ENCODE results near the gene SNX21.

SNX21 gene

DNA sequence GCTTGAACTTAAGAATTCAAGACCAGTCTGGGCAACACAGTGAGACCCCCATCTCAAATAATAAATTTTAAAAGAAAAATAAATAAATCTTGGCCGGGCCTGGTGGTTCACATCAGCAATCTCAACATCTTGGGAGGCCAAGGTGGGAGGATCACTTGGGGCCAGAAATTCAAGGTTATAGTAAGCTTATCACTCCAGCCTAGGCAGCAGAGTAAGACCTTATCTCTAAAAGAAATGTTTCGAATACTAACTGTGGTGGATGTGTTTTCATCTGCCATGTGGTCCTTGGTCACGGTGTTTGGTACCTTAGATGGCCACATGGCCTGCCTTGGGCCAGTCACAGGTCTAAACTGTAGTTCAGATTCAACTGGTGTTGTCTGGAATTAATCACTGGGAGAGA is 15.4 kb upstream of the SNX21 start:
- Histone ChIP-seq H2BK12ac (ENCODE audit: low read length) (no peak overlapping the region), H2BK15ac (ENCODE audit: low read length) (no peak overlapping the region), H3K4ac (ENCODE audit: low read length) (no peak overlapping the region), H3K27me3 (ENCODE audit: control insufficient read depth in 3 of 3, insufficient read depth in 3 of 3, low read depth in 1 of 3, low read length in 3 of 3) (peaks cover 0 to 12% (median 0%) of the 10 kb centered on the region in 3 experiments), H3K27ac (replicated peaks; ENCODE audit: low read length) (no peak overlapping the region), H3K9me3 (replicated peaks in 1 of 2; ENCODE audit: control insufficient read depth in 2 of 2, insufficient read depth in 1 of 2, low read depth in 1 of 2, low read length in 2 of 2) (no peaks in the 10 kb centered on the region), H3K36me3 (replicated peaks in 1 of 2; ENCODE audit: control insufficient read depth in 2 of 2, insufficient read depth in 2 of 2, low read length in 2 of 2) (peaks cover 27 to 42% of the 10 kb centered on the region in 2 donors), H2AK5ac (ENCODE audit: low read depth, low read length) (no peak overlapping the region), H3K23ac (ENCODE audit: low read depth, low read length, poor library complexity) (no peak overlapping the region), H3K4me3 (ENCODE audit: low read length in 2 of 2) (no peak overlapping the region), H4K8ac (ENCODE audit: low read depth, low read length) (no peak overlapping the region), H3K79me1 (ENCODE audit: low read depth, low read length) (peaks cover 3% of the 10 kb centered on the region), H3K18ac (ENCODE audit: low read length) (no peak overlapping the region), H3K4me1 (ENCODE audit: control insufficient read depth in 2 of 2, insufficient read depth in 1 of 2, low read depth in 1 of 2, low read length in 2 of 2) (peaks cover 3 to 8% of the 10 kb centered on the region in 2 donors), H2BK120ac (ENCODE audit: low read depth, low read length) (no peak overlapping the region), H3K4me2 (ENCODE audit: insufficient read depth, low read length, poor library complexity, severe bottlenecking) (no peak overlapping the region), H4K91ac (ENCODE audit: low read depth, low read length, poor library complexity) (no peak overlapping the region), H2BK5ac (ENCODE audit: low read length) (no peak overlapping the region), H3K14ac (ENCODE audit: low read length) (no peak overlapping the region), H2AFZ (ENCODE audit: low read length) (no peak overlapping the region), H3K9ac (ENCODE audit: low read depth, low read length, poor library complexity) (no peak overlapping the region)
- DNase-seq (ENCODE audit: low spot score) = no peak
- WGBS, 2 donors (ENCODE audit: extremely low coverage in 2 of 2, insufficient read length in 2 of 2, insufficient replicate concordance in 1 of 2) = no CpG with 5 or more reads among the region's 3 CpGs

DNA sequence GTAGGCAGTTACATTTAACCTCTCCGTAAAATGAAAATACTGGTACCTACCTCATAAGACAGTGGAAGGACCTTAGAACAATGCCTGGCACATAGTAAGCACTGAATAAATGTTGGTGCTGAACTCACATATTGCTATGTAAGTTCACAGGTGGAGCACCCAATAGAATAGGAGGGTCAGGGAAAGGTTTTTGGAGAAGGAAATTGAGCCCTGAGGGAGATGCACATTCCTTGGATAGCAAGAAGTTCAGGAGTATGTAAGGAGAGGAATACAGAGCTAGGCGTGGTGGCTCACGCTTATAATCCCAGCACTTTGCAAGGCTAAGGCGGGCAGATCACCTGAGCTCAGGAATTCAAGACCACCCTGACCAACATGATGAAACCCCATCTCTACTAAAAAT is 14.1 kb upstream of the SNX21 start:
- Histone ChIP-seq H4K8ac (ENCODE audit: low read depth, low read length) (no peak overlapping the region), H3K9me3 (replicated peaks in 1 of 2; ENCODE audit: control insufficient read depth in 2 of 2, insufficient read depth in 1 of 2, low read depth in 1 of 2, low read length in 2 of 2) (peaks cover 0 to 3% of the 10 kb centered on the region in 2 donors), H3K4me2 (ENCODE audit: insufficient read depth, low read length, poor library complexity, severe bottlenecking) (no peak overlapping the region), H3K27ac (replicated peaks; ENCODE audit: low read length) (no peak overlapping the region), H2BK120ac (ENCODE audit: low read depth, low read length) (no peak overlapping the region), H4K91ac (ENCODE audit: low read depth, low read length, poor library complexity) (no peak overlapping the region), H3K27me3 (ENCODE audit: control insufficient read depth in 3 of 3, insufficient read depth in 3 of 3, low read depth in 1 of 3, low read length in 3 of 3) (peaks cover 0 to 24% (median 3%) of the 10 kb centered on the region in 3 experiments), H3K14ac (ENCODE audit: low read length) (no peak overlapping the region), H2BK15ac (ENCODE audit: low read length) (no peak overlapping the region), H2BK5ac (ENCODE audit: low read length) (no peak overlapping the region), H3K9ac (ENCODE audit: low read depth, low read length, poor library complexity) (no peak overlapping the region), H3K4me3 (ENCODE audit: low read length in 2 of 2) (no peak overlapping the region), H2AFZ (ENCODE audit: low read length) (no peak overlapping the region), H3K23ac (ENCODE audit: low read depth, low read length, poor library complexity) (no peak overlapping the region), H3K18ac (ENCODE audit: low read length) (no peak overlapping the region), H3K79me1 (ENCODE audit: low read depth, low read length) (no peaks in the 10 kb centered on the region), H3K4ac (ENCODE audit: low read length) (no peak overlapping the region), H3K4me1 (ENCODE audit: control insufficient read depth in 2 of 2, insufficient read depth in 1 of 2, low read depth in 1 of 2, low read length in 2 of 2) (peaks cover 0 to 7% of the 10 kb centered on the region in 2 donors), H2BK12ac (ENCODE audit: low read length) (no peak overlapping the region), H3K36me3 (replicated peaks in 1 of 2; ENCODE audit: control insufficient read depth in 2 of 2, insufficient read depth in 2 of 2, low read length in 2 of 2) (peaks cover 20 to 30% of the 10 kb centered on the region in 2 donors), H2AK5ac (ENCODE audit: low read depth, low read length) (no peak overlapping the region)
- no peak for DNase-seq (ENCODE audit: low spot score)
- no CpG with 5 or more reads among the region's 4 CpGs for WGBS, 2 donors (ENCODE audit: extremely low coverage in 2 of 2, insufficient read length in 2 of 2, insufficient replicate concordance in 1 of 2)

DNA sequence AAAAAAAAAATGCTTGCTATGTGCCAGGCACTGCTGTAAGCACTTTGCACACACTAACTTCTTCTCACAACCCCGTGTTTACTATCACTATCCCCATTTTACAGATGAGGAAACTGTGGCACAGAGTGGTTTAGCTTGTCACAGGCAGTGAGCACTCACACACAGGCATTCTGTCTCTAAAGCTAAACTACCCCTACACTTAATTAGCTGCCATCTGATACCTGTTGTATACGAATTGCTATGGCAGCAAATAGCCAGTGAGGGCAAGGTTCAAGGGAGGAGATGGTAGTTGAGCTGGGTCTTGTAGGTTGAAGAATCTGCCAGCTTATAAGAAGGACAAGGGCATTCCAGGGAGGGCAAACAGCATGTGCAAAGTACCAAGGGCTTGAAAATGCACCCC is 11.7 kb upstream of the SNX21 start:
- no peak overlapping the region for H2BK120ac ChIP-seq (ENCODE audit: low read depth, low read length)
- H3K4me3 ChIP-seq (ENCODE audit: low read length in 2 of 2) = no peak overlapping the region
- no peak overlapping the region for H3K14ac ChIP-seq (ENCODE audit: low read length)
- H2BK15ac ChIP-seq (ENCODE audit: low read length) = no peak overlapping the region
- H3K9ac ChIP-seq (ENCODE audit: low read depth, low read length, poor library complexity) = no peak overlapping the region
- no CpG with 5 or more reads among the region's 2 CpGs for WGBS, 2 donors (ENCODE audit: extremely low coverage in 2 of 2, insufficient read length in 2 of 2, insufficient replicate concordance in 1 of 2)
- H3K27me3 ChIP-seq (ENCODE audit: control insufficient read depth in 3 of 3, insufficient read depth in 3 of 3, low read depth in 1 of 3, low read length in 3 of 3) = peaks cover 0 to 24% (median 3%) of the 10 kb centered on the region in 3 experiments
- H2BK12ac ChIP-seq (ENCODE audit: low read length) = no peak overlapping the region
- no peaks in the 10 kb centered on the region for H3K79me1 ChIP-seq (ENCODE audit: low read depth, low read length)
- H3K18ac ChIP-seq (ENCODE audit: low read length) = no peak overlapping the region
- peaks cover 5 to 8% of the 10 kb centered on the region in 2 donors for H3K36me3 ChIP-seq (replicated peaks in 1 of 2; ENCODE audit: control insufficient read depth in 2 of 2, insufficient read depth in 2 of 2, low read length in 2 of 2)
- no peak overlapping the region for H2AK5ac ChIP-seq (ENCODE audit: low read depth, low read length)
- no peak overlapping the region for H3K4ac ChIP-seq (ENCODE audit: low read length)
- DNase-seq (ENCODE audit: low spot score) = no peak
- peaks cover 0 to 3% of the 10 kb centered on the region in 2 donors for H3K9me3 ChIP-seq (replicated peaks in 1 of 2; ENCODE audit: control insufficient read depth in 2 of 2, insufficient read depth in 1 of 2, low read depth in 1 of 2, low read length in 2 of 2)
- peaks cover 8 to 11% of the 10 kb centered on the region in 2 donors for H3K4me1 ChIP-seq (ENCODE audit: control insufficient read depth in 2 of 2, insufficient read depth in 1 of 2, low read depth in 1 of 2, low read length in 2 of 2)
- H4K91ac ChIP-seq (ENCODE audit: low read depth, low read length, poor library complexity) = no peak overlapping the region
- no peak overlapping the region for H3K4me2 ChIP-seq (ENCODE audit: insufficient read depth, low read length, poor library complexity, severe bottlenecking)
- no peak overlapping the region for H2BK5ac ChIP-seq (ENCODE audit: low read length)
- no peak overlapping the region for H3K27ac ChIP-seq (replicated peaks; ENCODE audit: low read length)
- H4K8ac ChIP-seq (ENCODE audit: low read depth, low read length) = no peak overlapping the region
- H2AFZ ChIP-seq (ENCODE audit: low read length) = no peak overlapping the region
- H3K23ac ChIP-seq (ENCODE audit: low read depth, low read length, poor library complexity) = no peak overlapping the region

GRCh38 chr20:45822857-45823256 is 10.7 kb upstream of the SNX21 start:
- Histone ChIP-seq H3K4ac (ENCODE audit: low read length) (no peak overlapping the region), H3K18ac (ENCODE audit: low read length) (peak overlapping the region; percentile 63), H3K27ac (replicated peaks; ENCODE audit: low read length) (no peak overlapping the region), H3K14ac (ENCODE audit: low read length) (no peak overlapping the region), H2AFZ (ENCODE audit: low read length) (no peak overlapping the region), H2BK12ac (ENCODE audit: low read length) (no peak overlapping the region), H2BK120ac (ENCODE audit: low read depth, low read length) (no peak overlapping the region), H3K23ac (ENCODE audit: low read depth, low read length, poor library complexity) (peak overlapping the region; percentile 92), H3K36me3 (replicated peaks in 1 of 2; ENCODE audit: control insufficient read depth in 2 of 2, insufficient read depth in 2 of 2, low read length in 2 of 2) (no peaks in the 10 kb centered on the region), H4K8ac (ENCODE audit: low read depth, low read length) (no peak overlapping the region), H3K4me3 (ENCODE audit: low read length in 2 of 2) (no peak overlapping the region), H3K4me1 (ENCODE audit: control insufficient read depth in 2 of 2, insufficient read depth in 1 of 2, low read depth in 1 of 2, low read length in 2 of 2) (peaks cover 8 to 11% of the 10 kb centered on the region in 2 donors), H3K9me3 (replicated peaks in 1 of 2; ENCODE audit: control insufficient read depth in 2 of 2, insufficient read depth in 1 of 2, low read depth in 1 of 2, low read length in 2 of 2) (peaks cover 0 to 3% of the 10 kb centered on the region in 2 donors), H3K79me1 (ENCODE audit: low read depth, low read length) (no peaks in the 10 kb centered on the region), H3K4me2 (ENCODE audit: insufficient read depth, low read length, poor library complexity, severe bottlenecking) (no peak overlapping the region), H2AK5ac (ENCODE audit: low read depth, low read length) (no peak overlapping the region), H2BK15ac (ENCODE audit: low read length) (peak overlapping the region; percentile 84), H2BK5ac (ENCODE audit: low read length) (no peak overlapping the region), H4K91ac (ENCODE audit: low read depth, low read length, poor library complexity) (peak overlapping the region; percentile 50), H3K9ac (ENCODE audit: low read depth, low read length, poor library complexity) (no peak overlapping the region), H3K27me3 (ENCODE audit: control insufficient read depth in 3 of 3, insufficient read depth in 3 of 3, low read depth in 1 of 3, low read length in 3 of 3) (peaks cover 0 to 24% (median 3%) of the 10 kb centered on the region in 3 experiments)
- no CpG with 5 or more reads among the region's 24 CpGs for WGBS, 2 donors (ENCODE audit: extremely low coverage in 2 of 2, insufficient read length in 2 of 2, insufficient replicate concordance in 1 of 2)
- no peak for DNase-seq (ENCODE audit: low spot score)

Data from neuronal stem cell (in vitro differentiated cells).